ENCODE results near the gene LHPP.

The LHPP gene

GRCh38 chr10:124562425-124563060 is 100.9 kb downstream of the LHPP start:
- TF ChIP-seq POLR2A (IDR thresholded peaks at IDR 0.05; ENCODE audit: low read depth, low read length) (no peak), POLR2AphosphoS5 (IDR thresholded peaks at IDR 0.05; ENCODE audit: low read depth, low read length) (no peak), POU2F2 (IDR thresholded peaks at IDR 0.05; ENCODE audit: low read depth, low read length) (no peak), TAF1 (IDR thresholded peaks at IDR 0.05; ENCODE audit: low read depth, low read length) (no peak), SPI1 (IDR thresholded peaks at IDR 0.05; ENCODE audit: low read depth, low read length) (no peak), PAX5 (IDR thresholded peaks at IDR 0.05; ENCODE audit: insufficient read depth, low read length, severe bottlenecking) (no peak)
- no peak for FAIRE-seq
- no peak for DNase-seq (ENCODE audit: insufficient read length, low spot score)

- TF ChIP-seq PAX5 (IDR thresholded peaks at IDR 0.05; ENCODE audit: insufficient read depth, low read length, severe bottlenecking): no peak
- no peak for TF ChIP-seq POU2F2 (IDR thresholded peaks at IDR 0.05; ENCODE audit: low read depth, low read length)
- TF ChIP-seq POLR2AphosphoS5 (IDR thresholded peaks at IDR 0.05; ENCODE audit: low read depth, low read length): no peak
- no peak for TF ChIP-seq TAF1 (IDR thresholded peaks at IDR 0.05; ENCODE audit: low read depth, low read length)
- TF ChIP-seq SPI1 (IDR thresholded peaks at IDR 0.05; ENCODE audit: low read depth, low read length): no peak
- no peak for TF ChIP-seq POLR2A (IDR thresholded peaks at IDR 0.05; ENCODE audit: low read depth, low read length)
- no peak for DNase-seq (ENCODE audit: insufficient read length, low spot score)
- FAIRE-seq: no peak
Measured at GRCh38 chr10:124563320-124564040, 101.9 kb downstream of the LHPP start.

DNA sequence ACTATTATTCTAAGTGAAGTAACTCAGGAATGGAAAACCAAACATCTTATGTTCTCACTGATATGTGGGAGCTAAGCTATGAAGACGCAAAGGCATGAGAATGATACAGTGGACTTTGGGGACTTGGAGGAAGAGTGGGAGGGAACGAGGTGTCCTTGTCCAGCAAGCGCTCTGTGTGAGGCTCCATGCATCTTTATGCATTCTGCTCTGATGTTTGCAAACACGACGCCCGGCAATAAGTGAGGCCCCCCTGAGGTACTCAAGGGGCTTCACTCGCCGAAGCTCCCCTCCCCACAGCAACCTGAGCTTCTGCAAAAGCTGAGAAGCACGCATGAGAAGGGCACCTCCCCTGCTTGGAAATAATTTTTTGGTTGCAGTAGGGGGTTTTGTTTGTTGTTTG is 103.3 kb downstream of the LHPP start:
- TF ChIP-seq POLR2A (IDR thresholded peaks at IDR 0.05; ENCODE audit: low read depth, low read length) (no peak), PAX5 (IDR thresholded peaks at IDR 0.05; ENCODE audit: insufficient read depth, low read length, severe bottlenecking) (no peak), SPI1 (IDR thresholded peaks at IDR 0.05; ENCODE audit: low read depth, low read length) (no peak), TAF1 (IDR thresholded peaks at IDR 0.05; ENCODE audit: low read depth, low read length) (no peak), POLR2AphosphoS5 (IDR thresholded peaks at IDR 0.05; ENCODE audit: low read depth, low read length) (no peak), POU2F2 (IDR thresholded peaks at IDR 0.05; ENCODE audit: low read depth, low read length) (no peak)
- DNase-seq (ENCODE audit: insufficient read length, low spot score) (no peak), FAIRE-seq (no peak)

DNA sequence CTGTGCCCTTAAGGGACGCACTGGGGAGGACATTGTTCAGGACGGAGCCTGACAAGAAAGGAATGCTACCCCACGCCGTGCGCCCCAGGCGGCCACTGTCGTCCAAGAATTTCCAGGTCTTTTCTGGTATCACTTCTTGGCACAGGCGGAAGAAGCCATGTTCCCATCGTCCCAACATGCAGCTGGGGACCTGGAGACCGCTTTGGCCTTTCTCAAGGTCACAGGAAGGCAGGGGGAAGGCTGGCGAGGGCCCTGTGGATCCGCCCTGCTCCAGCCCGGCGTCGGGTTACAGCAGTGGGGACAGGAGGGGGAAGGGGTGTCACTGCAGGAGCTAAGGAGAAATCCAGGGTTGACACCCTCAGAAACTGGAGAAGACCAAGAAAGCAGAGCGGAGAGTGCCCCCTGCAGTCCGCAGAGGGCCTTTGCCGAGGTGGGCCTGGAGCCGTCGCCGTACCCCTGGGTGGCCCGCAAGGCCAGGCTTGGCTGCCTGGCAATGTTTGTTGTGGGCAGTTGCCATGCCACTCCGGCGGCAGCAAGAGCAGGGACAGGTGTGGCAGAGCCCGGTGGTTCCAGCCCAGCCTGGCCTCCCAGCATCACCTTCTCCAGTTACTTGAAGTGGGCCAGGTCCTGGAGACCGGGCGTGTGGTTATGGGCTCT is 104.1 kb downstream of the LHPP start:
- peak; percentile 64 for DNase-seq (ENCODE audit: insufficient read length, low spot score)

GRCh38 chr10:124566222-124566888 is 104.7 kb downstream of the LHPP start:
- no peak for DNase-seq (ENCODE audit: insufficient read length, low spot score)
- FAIRE-seq: no peak
- TF ChIP-seq TAF1 (IDR thresholded peaks at IDR 0.05; ENCODE audit: low read depth, low read length) (no peak), POLR2AphosphoS5 (IDR thresholded peaks at IDR 0.05; ENCODE audit: low read depth, low read length) (no peak), PAX5 (IDR thresholded peaks at IDR 0.05; ENCODE audit: insufficient read depth, low read length, severe bottlenecking) (no peak), POLR2A (IDR thresholded peaks at IDR 0.05; ENCODE audit: low read depth, low read length) (no peak), POU2F2 (IDR thresholded peaks at IDR 0.05; ENCODE audit: low read depth, low read length) (no peak), SPI1 (IDR thresholded peaks at IDR 0.05; ENCODE audit: low read depth, low read length) (no peak)

More for the DNA sequence above, 104.1 kb downstream of the LHPP start:
- TF ChIP-seq POLR2AphosphoS5 (IDR thresholded peaks at IDR 0.05; ENCODE audit: low read depth, low read length) (no peak), POLR2A (IDR thresholded peaks at IDR 0.05; ENCODE audit: low read depth, low read length) (no peak), POU2F2 (IDR thresholded peaks at IDR 0.05; ENCODE audit: low read depth, low read length) (no peak), TAF1 (IDR thresholded peaks at IDR 0.05; ENCODE audit: low read depth, low read length) (no peak), SPI1 (IDR thresholded peaks at IDR 0.05; ENCODE audit: low read depth, low read length) (no peak), PAX5 (IDR thresholded peaks at IDR 0.05; ENCODE audit: insufficient read depth, low read length, severe bottlenecking) (no peak)
- FAIRE-seq: no peak

DNA sequence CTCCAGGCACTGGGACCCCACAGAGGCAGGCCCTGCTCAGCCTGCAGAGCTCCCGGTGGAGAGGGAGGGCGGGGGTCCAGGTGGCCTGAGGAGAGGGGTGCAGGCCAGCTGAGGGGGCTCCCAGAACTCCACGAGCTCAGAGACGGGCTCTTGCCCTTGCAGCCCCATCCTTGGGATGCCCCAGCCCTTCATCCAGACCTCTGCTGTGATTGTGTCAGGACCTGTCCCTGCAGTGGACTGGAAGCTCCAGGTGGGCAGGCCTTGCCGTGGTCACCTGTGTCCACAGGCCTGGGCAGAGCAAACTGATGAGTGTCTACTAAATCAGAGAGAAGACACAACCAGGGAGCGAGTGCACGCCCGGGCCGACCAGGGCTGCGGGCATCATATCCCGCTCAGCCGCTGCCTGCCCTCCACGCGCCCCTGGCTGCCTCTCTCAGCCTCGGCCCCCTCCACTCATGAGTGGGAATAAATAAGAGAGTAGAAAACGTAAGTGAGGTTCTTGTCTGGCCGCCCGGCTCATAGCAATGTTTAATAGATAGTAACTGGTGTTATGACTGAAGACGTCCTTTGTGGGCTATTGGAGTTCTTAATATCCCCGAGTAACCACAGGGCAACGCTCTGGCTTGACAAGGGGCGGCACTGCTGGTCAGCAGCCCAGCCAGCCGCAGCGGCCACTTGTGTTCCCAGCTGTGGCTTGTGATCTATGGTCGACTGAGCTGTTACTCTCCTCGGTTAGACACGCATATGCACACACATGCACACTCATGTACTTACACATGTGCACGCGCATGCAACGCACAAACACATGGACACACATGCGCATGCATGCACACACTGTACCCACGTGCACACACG is 105.6 kb downstream of the LHPP start:
- DNase-seq (ENCODE audit: insufficient read length, low spot score) (no peak), FAIRE-seq (no peak)
- no peak for TF ChIP-seq POU2F2 (IDR thresholded peaks at IDR 0.05; ENCODE audit: low read depth, low read length)
- no peak for TF ChIP-seq POLR2A (IDR thresholded peaks at IDR 0.05; ENCODE audit: low read depth, low read length)
- TF ChIP-seq PAX5 (IDR thresholded peaks at IDR 0.05; ENCODE audit: insufficient read depth, low read length, severe bottlenecking): no peak
- no peak for TF ChIP-seq TAF1 (IDR thresholded peaks at IDR 0.05; ENCODE audit: low read depth, low read length)
- TF ChIP-seq SPI1 (IDR thresholded peaks at IDR 0.05; ENCODE audit: low read depth, low read length): no peak
- TF ChIP-seq POLR2AphosphoS5 (IDR thresholded peaks at IDR 0.05; ENCODE audit: low read depth, low read length): no peak

GRCh38 chr10:124568339-124568738 is 106.7 kb downstream of the LHPP start:
- TF ChIP-seq POLR2A (IDR thresholded peaks at IDR 0.05; ENCODE audit: low read depth, low read length) (no peak), PAX5 (IDR thresholded peaks at IDR 0.05; ENCODE audit: insufficient read depth, low read length, severe bottlenecking) (no peak), SPI1 (IDR thresholded peaks at IDR 0.05; ENCODE audit: low read depth, low read length) (no peak), TAF1 (IDR thresholded peaks at IDR 0.05; ENCODE audit: low read depth, low read length) (no peak), POU2F2 (IDR thresholded peaks at IDR 0.05; ENCODE audit: low read depth, low read length) (no peak), POLR2AphosphoS5 (IDR thresholded peaks at IDR 0.05; ENCODE audit: low read depth, low read length) (no peak)
- no peak for DNase-seq (ENCODE audit: insufficient read length, low spot score)
- FAIRE-seq: no peak
